ENCODE data around the gene VPS37B. TPM values are rescaled to one million over a fixed set of nuclear protein-coding genes. Genes with fewer than 3 reads are reported as not detected.

VPS37B gene
- total RNA-seq, 1 experiment from 2014 or later = 51.4 TPM

GRCh38 chr12:122840580-122841513, 55.1 kb downstream of the VPS37B start:
- DNase-seq (ENCODE audit: low read depth) = peak; percentile 51

- DNase-seq (ENCODE audit: low read depth) = no peak
These were observed 55.9 kb downstream of the VPS37B start for GRCh38 chr12:122839907-122840554.

- no peak for DNase-seq (ENCODE audit: low read depth)
These were observed 57.1 kb downstream of the VPS37B start for GRCh38 chr12:122838841-122839240.

GRCh38 chr12:122837306-122838265, 58.3 kb downstream of the VPS37B start:
- DNase-seq (ENCODE audit: low read depth) = no peak

GRCh38 chr12:122836027-122836921, 59.6 kb downstream of the VPS37B start:
- DNase-seq (ENCODE audit: low read depth) = peak; percentile 58

- peak; percentile 40 for DNase-seq (ENCODE audit: low read depth)
These were observed 60.2 kb downstream of the VPS37B start for GRCh38 chr12:122835750-122836026.

- peak; percentile 57 for DNase-seq (ENCODE audit: low read depth)
These were observed 60.8 kb downstream of the VPS37B start, which contains the start of gene HIP1R for GRCh38 chr12:122834921-122835749. TSS of gene HIP1R (plus strand) at chr12:122835457. CDS start at chr12:122835551, 94 bp downstream.

- DNase-seq (ENCODE audit: low read depth) = peak; percentile 68
These were observed 61.6 kb downstream of the VPS37B start for GRCh38 chr12:122834104-122834920.

- DNase-seq (ENCODE audit: low read depth) = peak; percentile 86
These were observed 65.3 kb downstream of the VPS37B start for GRCh38 chr12:122830517-122831214.

- DNase-seq (ENCODE audit: low read depth) = no peak
These were observed 68.7 kb downstream of the VPS37B start for GRCh38 chr12:122827258-122827657.

GRCh38 chr12:122825773-122826724, 69.9 kb downstream of the VPS37B start:
- peak; percentile 50 for DNase-seq (ENCODE audit: low read depth)

- DNase-seq (ENCODE audit: low read depth) = no peak
These were observed 72.5 kb downstream of the VPS37B start for GRCh38 chr12:122823429-122823828.

GRCh38 chr12:122820838-122821271, 75.1 kb downstream of the VPS37B start:
- no peak for DNase-seq (ENCODE audit: low read depth)

- DNase-seq (ENCODE audit: low read depth) = no peak
These were observed 75.8 kb downstream of the VPS37B start for GRCh38 chr12:122820138-122820537.

- no peak for DNase-seq (ENCODE audit: low read depth)
These were observed 76.6 kb downstream of the VPS37B start for GRCh38 chr12:122819209-122819785.
